CD4-positive, alpha-beta T cell treated with Interleukin-1 beta for 1 hour (primary cell): ENCODE data around the gene IL17RB.

ENCODE experiments used
- DNase-seq, 2 donors: peaks; one replicate each; pipeline ENCODE4 v3.0.0-alpha.2; 2020 to 2022

Gene IL17RB

DNA sequence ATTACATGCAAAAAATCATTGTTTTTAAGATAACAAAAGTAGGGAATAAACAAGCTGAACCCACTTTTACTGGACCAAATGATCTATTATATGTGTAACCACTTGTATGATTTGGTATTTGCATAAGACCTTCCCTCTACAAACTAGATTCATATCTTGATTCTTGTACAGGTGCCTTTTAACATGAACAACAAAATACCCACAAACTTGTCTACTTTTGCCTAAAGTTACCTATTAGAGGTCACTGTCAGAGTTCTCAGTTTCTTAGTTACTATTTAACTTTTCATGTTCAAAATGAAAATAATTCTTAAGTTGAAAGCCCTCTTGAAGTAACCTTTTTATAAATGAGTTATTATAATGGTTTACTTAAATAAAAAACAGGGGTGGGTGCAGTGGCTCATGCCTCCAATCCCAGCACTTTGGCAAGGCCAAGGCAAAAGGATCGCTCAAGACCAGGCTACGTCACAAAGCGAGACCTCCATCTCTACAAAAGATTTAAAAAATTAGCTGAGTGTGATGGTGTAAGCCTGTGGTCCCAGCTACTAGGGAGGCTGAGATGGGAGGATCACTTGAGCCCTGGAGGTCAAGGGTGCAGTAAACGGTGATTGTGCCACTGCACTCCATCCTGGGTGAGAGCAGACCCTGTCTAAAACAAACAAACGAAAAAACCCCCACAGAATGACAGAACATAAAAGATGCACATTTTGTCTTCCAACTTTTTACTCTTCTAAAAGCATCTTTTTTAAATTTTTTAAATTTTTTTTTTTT is 19.5 kb downstream of the IL17RB start:
- DNase-seq = no peak

DNA sequence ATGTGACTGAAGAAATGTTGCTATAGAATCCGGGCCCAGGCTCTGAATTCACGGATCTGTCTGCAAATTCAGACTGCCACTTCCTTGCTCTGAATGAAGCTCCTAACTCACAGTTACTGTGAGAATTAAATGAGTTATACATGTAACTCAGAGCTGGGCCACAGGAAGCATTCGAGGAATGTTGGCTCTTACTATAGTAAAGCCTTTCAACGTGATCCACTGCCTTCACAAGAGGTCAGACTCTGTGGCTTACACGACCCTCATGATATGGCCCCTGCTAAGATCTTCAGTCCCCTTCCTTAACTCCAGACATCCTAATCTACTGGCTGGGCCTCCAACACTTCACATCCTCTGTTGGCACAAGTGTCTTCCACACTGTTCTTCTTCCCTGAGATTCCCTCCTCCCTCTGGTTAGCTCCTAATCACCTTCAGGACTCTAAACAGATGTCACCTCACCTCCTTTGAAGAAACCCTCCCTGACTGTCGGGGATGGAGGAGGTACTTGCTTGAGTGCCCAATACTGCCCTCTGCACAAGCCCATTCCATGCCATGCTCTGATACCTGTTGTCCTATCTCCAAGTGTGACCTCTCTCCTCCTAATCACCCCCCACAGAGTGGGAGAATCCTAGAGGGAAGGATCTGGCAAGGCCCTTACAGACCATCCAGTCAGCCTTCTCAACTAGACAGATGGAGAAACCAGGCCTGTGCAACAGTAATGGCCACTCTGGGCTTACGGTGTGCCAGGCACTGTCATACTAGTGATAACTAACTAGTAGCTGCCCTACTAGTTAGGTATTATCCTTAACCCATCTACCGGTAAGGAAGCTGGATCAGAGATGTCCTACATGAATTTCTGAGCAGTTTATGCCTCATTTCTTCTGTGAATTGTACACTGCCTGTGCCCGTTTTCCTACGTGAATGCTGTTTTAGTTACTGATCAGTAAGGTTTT is 34.3 kb downstream of the IL17RB start:
- DNase-seq = no peak

DNA sequence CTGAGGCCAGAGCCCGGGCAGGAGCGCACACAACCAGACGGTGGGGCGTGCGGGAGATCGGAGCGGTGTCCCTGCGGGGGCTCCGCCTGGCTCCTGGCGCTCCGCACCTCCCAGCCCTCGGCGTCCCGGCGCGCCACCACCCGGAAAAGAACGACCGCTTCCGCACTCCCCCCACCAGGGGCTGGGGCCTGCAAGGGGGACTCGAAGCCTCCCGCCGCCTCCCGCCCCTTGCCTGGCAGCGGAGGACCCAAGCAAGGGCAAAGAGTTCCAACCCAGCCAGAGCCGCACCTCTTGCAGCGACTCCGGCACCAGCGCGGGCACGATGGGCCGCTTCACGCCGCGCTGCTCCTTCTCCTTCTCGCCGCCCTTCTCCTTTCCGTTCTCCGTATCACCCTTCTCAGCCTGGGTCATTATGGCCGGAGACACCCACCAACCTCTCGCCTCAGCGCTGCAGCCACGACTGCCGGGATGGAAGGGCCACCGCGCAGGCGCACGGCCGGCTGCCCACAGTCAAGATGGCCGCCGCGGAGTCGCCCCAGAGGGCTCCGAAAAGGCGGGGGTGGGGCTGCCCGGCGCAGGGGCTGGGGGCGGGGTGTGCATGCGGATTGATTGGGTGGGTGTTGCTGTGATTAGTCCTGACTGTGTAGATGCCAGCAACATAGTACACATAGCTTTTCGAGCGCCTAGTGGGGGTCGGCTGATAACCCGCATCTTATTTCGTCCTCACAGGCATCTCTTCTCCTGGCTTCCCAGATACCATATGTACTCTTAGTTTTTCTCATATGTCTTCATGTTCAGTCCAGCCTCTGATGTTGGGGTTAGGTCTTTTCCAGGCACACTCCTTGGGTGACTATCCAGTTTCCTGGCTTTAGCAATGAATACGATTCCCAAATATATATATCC is 35.6 kb downstream of the IL17RB start, which contains the start of gene ACTR8:
TSS of gene ACTR8 (minus strand) at position 462 of the 903 bp plus-strand sequence. CDS start at position 411, 51 bp downstream.
- DNase-seq = peak; percentile 88 to 90

DNA sequence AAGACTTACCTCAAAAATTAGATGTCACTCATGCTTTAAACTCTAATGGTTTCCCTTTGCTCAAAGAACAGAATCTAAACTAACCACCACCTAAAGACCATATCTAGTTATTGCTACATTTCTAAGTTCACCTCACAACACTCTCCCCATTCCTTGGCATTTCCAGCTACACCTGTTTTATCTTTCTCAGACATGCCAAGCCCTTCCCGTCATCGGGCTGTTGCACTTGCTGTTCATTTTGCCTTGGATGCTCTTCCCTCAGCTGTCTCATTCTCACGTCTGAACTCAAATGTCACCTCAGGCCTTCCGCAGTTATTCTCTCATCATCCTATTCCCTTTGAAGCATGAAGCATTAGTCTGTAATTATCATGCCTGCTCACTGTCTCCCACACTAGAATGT is 36.6 kb downstream of the IL17RB start:
- DNase-seq = no peak

DNA sequence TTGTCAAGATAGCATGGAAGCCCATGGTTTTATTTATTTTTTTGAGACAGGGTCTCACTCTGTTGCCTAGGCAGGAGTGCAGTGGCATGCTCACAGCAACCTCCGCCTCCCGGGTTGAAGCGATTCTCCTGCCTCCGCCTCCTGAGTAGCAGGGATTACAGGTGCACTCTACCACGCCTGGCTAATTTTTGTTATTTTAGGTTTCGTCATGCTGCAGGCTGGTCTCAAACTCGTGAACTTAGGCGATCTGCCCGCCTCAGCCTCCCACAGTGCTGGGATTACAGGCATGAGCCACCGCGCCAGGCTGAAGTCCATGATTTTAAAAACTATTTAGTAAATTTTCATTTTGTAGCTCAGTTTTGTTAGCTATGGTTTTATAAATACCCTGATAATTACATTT is 38.3 kb downstream of the IL17RB start:
- no peak for DNase-seq

DNA sequence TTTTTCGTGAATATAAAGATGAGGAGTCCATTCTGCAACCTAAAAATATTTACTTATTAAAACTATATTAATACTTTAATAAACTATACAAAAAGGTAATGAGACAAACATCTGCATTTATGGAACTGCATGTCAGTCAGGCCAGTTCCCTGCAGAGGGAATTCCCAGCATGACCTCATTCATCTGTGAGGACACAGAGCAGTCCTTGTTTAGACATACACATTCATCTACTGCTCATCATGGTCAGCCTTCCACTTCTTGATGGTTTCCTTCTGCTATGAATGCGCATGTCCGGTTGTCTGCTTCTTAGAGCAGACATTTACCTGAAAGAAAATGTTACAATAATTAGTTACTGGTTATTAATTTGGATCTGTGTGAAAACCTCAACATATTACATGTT is 38.9 kb downstream of the IL17RB start:
- peak in 1 of 2 donors; percentile 14 for DNase-seq

DNA sequence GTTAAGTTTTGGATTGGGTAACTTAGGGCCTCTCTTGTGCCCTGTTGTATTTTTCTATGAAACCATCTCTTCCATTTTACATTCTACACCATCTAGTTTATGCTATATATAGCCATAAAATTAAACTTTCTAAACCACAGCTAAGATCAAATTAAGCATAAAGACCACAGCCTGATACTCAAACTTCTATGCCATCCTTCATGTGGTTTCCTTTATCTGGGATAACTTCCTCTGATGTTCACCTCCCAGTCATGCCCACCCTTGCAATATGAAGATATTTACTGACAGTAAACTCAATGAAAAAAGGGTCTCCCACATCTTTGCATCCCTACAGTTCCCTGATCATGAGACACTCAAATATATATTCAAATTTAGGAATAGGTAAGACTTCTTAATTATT is 41.1 kb downstream of the IL17RB start:
- DNase-seq = no peak

DNA sequence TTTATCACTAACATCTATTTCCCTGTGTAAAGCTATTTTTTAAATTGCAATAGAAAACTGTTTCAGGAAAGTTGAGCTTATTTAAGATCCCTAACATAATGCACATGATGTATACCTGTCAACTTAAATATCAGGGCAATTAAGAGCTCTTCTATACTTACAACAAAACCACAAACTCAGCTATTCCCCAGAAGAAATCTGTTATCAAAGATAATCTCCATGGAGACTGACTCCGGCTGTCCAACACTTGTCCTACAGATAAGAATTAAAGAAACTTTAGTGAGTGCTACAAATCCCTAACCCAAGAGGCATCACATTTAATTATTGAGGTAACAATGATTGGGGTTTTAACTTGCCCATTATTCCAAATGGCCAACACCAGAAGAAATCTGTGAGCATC is 41.9 kb downstream of the IL17RB start:
- no peak for DNase-seq

DNA sequence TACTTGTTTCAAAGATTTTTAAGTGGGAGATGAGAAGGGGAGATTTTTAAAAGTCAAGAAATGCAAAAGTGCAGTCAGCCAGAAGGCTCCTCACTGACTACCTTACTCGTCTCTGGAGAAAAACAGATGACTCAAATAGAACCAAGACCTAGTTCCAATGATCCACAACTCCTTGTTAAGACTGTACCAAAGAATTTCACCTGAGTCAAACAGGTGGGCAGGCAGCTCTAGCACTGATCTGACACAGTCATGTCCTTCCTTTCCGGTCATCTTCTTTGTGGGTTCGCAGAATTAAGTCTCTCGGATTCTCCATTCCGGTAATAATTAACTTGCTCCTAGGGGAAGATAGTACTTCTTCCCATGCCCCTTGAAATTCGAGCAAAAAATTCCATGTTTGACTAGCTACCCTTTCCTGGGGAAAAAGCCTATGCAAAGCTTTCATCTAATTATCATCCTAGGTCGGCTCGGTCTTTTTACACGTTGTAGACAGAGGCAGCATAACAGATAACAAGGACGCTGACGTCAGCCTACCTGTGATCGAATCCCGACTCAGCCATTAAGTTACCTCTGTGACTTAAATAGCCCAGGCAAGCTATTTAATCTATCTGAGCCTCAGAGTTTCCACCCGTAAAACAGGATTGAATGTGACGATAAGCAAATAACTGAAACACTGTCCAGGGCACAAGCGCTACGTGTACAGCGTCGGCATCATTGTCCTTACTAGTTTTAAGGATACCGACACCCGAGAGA is 44.5 kb downstream of the IL17RB start:
- DNase-seq = peak; percentile 70 to 73

DNA sequence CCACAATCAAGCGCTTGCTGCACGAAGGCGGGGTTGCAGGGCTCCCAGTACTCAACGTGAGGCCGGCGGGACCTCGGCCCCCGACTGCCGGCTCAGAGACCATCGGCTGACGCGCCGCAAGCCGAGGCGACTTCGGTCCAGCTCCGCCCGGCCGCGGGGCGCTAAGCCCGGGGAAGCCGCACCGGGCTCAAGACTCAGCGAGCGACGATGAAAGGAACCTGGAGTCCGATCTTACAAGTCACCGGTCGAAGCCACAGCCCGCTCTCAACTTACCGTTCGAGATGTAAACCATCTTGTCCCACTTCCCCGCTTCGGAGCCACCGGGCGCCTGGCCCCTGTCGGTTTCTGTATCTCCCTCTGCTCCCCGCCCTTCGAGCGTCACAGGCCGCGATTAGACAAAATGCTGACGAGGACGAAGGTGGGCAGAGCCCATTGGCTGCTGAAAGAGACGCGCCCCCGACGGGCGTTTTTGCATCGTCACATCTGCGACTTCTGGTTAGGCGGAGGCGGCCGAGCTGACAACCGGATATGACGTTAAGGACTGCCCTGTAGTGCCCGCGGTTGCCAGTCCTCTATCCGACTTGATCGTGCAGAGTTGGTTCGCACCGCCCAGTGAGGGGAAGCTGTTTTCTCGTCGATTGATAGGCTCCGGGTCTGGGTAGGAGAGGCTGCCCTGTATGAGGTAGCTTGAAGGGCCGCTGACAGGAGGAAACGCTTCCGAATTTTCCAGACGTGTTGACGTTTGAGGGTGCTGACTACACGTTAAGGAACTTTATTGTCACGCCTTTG is 45.3 kb downstream of the IL17RB start, which contains the start of gene SELENOK:
TSS of gene SELENOK (minus strand) at position 363 of the 789 bp plus-strand sequence.
- DNase-seq = peak; percentile 99

DNA sequence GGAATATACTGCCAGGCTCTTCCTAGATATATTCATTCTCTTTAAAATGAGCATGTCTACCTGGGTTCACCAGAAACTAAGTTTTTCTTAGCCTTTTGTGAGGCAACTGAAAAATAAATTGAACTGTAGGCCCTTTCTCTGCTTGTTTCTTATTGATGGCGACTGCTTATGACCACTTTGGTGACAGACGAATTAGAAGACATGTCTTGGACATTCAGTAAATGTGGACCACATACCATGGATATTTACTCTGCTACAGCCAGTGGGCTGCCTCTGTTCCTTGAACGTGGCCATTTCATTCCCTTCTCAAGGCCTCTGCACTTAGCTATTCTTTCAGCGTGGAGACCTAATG is 45.9 kb downstream of the IL17RB start:
- no peak for DNase-seq

DNA sequence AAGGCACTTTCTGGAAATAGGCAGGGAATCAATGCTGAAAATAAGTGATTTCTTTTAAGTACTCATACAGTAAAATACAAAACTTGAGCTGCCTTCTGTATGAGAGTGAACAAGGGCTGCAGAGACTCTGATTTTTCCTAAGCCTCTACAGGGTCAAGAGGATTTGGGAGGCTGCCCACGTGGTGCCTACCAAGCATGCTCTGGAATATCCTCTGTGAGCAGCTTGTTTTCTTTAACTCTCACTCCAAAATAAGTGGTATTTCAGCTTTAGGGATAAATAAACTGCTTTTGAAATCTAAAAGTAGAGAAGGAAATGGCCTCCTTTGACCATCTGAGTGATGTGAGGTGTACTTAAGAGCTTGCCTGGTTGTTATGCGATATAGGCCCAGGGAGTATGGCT is 53.4 kb downstream of the IL17RB start:
- no peak for DNase-seq

DNA sequence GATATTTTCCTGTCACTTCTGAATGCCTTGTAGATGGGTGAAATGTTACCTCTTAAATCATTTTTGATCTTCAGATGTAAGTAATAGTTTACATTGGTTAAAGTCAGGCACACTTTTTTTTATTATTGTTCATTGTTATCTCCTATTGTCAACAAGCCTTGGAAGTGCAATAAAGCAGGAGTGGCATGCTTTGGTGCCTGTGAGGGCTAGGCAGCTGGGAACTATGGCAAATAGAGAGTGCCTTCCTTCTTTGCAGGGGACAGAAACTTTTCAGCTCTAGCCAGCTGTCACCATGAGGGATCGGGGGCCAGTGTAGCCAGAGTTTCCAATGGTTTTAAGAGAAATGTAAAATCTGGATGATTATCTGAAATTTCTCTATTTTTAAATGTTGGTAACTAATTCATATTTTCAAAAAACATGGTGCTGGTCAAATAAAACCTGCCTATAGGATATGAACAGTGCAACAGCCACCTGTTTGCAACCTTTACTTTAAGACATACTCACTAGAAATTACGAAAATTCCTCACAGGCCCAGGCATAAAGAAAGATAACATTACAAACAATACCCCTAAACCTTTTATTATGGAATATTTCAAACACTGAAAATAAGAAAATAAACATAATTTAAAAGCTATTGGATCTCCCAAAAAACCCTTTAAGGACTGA is 54.4 kb downstream of the IL17RB start:
- DNase-seq = no peak

DNA sequence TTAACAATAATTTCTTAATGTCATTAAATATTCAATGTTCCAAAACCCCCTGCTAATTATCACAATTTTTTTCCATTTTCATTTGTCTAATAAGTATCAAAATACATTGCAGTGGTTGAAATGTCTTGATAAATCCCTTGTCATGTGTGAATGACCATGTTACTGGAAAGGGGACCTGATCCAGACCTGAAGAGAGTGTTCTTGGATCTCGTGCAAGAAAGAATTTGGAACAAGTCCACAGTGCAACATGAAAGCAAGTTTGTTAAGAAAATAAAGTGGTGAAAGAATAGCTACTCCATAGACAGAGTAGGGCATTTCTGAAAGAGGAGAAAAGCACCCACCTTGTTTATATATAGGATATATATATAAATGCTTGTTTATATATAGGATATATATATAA is 55.7 kb downstream of the IL17RB start:
- no peak for DNase-seq

DNA sequence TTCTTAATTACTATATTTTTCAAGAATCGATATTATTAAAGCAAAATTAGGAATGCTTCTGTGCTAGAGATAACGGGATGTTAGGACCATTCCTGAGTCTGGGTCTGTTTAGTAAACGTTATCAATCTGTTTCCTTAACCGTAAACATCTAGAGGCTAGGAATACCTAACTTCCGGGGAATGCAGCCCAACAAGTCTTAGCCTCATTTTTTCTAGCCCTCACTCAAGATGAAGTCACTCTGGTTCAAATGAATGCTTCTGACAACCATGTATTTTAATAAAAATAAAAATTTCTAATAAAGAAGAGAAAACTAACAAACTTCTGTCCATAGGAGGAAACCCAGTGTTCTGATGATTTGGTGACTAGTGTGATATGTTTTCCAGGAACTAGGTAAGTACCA is 56.3 kb downstream of the IL17RB start:
- no peak for DNase-seq

DNA sequence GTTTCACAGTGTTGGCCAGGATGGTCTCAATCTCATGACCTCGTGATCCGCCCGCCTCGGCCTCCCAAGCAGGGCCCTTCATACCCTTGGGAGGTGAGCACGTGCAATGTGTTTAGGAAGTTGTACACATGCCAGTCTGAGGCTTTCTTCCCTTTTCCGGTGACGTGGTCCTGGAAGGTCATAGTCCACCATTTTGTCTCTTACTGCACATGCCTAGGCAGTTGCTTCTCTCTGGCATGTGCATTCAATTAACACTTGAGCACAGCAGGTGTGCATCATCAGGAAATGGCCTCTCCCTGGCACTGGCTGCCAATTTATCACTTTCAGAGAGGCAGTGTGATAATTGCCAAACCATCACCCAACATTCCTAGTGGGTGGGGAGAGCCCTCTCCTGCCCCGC is 67.0 kb downstream of the IL17RB start:
- DNase-seq = no peak
